A549 (cell line): Measurements from ENCODE around the gene TRIM24. TPM values are rescaled to one million over a fixed set of nuclear protein-coding genes. Genes with fewer than 3 reads are reported as not detected.

ENCODE experiments used
- ATAC-seq, 2 experiments: fragments of 200-7000 bp in 1 of 2; fragments of >200 bp in 1 of 2; cut with Nextera tagmentation in 1 of 2; cut with Tn5 transposase in 1 of 2; 3 replicates each; pipeline versions ENCODE4 v1.8.0 to v1.9.1; 2018 to 2020; ENCODE audit warnings: mild to moderate bottlenecking in 1 of 2, moderate library complexity in 1 of 2
- CTCF ChIA-PET: fragments of 300-600 bp; sonication (Branson Sonifier 250); formaldehyde crosslinking; extraction: SDS; loops from one replicate; lab custom pipeline; 2021; ENCODE audit warnings: antibody characterized with exemption, inconsistent platforms; lab: Yijun Ruan, JAX
- POLR2A ChIA-PET: fragments of 350-600 bp; formaldehyde crosslinking; extraction: SDS; loops from one replicate; lab custom pipeline; 2021; ENCODE audit warnings: antibody characterized with exemption, inconsistent platforms; lab: Yijun Ruan, JAX
- DNase-seq, 2 experiments: peaks; one replicate each; pipeline versions ENCODE4 v3.0.0 to v3.0.0-alpha.2; 2011 to 2016; ENCODE audit warnings: low read depth in 1 of 2, low spot score in 1 of 2
- FAIRE-seq: peaks from 2 replicates; lab custom pipeline; 2011; peaks lifted over from hg19 to GRCh38; lab: Jason Lieb, UNC
- H3K27ac ChIP-seq, 2 experiments: fragments of >200 bp; sonication (Bioruptor Twin); formaldehyde crosslinking; 3 replicates each; pipeline ENCODE4 v1.5.1; 2016 to 2017
- H3K4me1 ChIP-seq: fragments of >200 bp; sonication (Bioruptor Twin); formaldehyde crosslinking; 3 replicates; pipeline ENCODE4 v1.6.1; 2016
- H3K4me2 ChIP-seq: fragments of >200 bp; sonication (Bioruptor Twin); formaldehyde crosslinking; 3 replicates; pipeline ENCODE4 v1.6.1; 2016
- H3K4me3 ChIP-seq: fragments of >200 bp; sonication (Bioruptor Twin); formaldehyde crosslinking; 3 replicates; pipeline ENCODE4 v1.5.1; 2016
- H3K9me3 ChIP-seq: fragments of >200 bp; sonication (Bioruptor Twin); formaldehyde crosslinking; 3 replicates; pipeline ENCODE4 v1.6.1; 2016
- BHLHE40 ChIP-seq: IDR thresholded peaks from 2 replicates; pipeline ENCODE4 v1.6.1; 2012; ENCODE audit warnings: low read depth, low read length, inconsistent platforms
- CBX8 ChIP-seq: fragments of 200-600 bp; sonication (generic); IDR thresholded peaks from 2 replicates; pipeline ENCODE4 v1.6.1; 2016
- CEBPB ChIP-seq, 2 experiments: fragments of >200 bp in 1 of 2; sonication (Bioruptor Twin) in 1 of 2; formaldehyde crosslinking in 1 of 2; IDR thresholded peaks; 2 replicates each; pipeline ENCODE4 v1.6.1; 2012 to 2016
- ESRRA ChIP-seq: fragments of 150-350 bp; IDR thresholded peaks from 2 replicates; pipeline ENCODE4 v1.6.1; 2014; ENCODE audit warnings: mild to moderate bottlenecking, low read length, borderline replicate concordance
- FOSL2 ChIP-seq, 2 experiments: fragments of 450-650 bp in 1 of 2; fragments of >200 bp in 1 of 2; sonication (Bioruptor Twin) in 1 of 2; formaldehyde crosslinking; IDR thresholded peaks; 2 replicates each; pipeline versions ENCODE4 v1.5.0 to v1.6.1; 2016 to 2020; ENCODE audit warnings: mild to moderate bottlenecking in 1 of 2, moderate library complexity in 1 of 2
- FOXS1 ChIP-seq: fragments of 250-450 bp; sonication (Bioruptor Pico); IDR thresholded peaks from 2 replicates; pipeline ENCODE4 v1.5.0; 2020; ENCODE audit warnings: mild to moderate bottlenecking, moderate library complexity
- HDAC2 ChIP-seq: fragments of 200-600 bp; sonication (generic); IDR thresholded peaks from 2 replicates; pipeline ENCODE4 v1.6.1; 2016
- HOXB13 ChIP-seq: fragments of 250-450 bp; sonication (Bioruptor Pico); IDR thresholded peaks from 2 replicates; pipeline ENCODE4 v1.5.0; 2020; ENCODE audit warnings: low read depth, mild to moderate bottlenecking, moderate library complexity
- JUNB ChIP-seq: fragments of >200 bp; sonication (Bioruptor Twin); formaldehyde crosslinking; IDR thresholded peaks from 2 replicates; pipeline ENCODE4 v1.6.1; 2016
- KDM5A ChIP-seq: fragments of 200-600 bp; sonication (generic); IDR thresholded peaks from 2 replicates; pipeline ENCODE4 v1.6.1; 2016; ENCODE audit warnings: antibody characterized with exemption, mild to moderate bottlenecking
- MAFK ChIP-seq: fragments of 450-650 bp; IDR thresholded peaks from 2 replicates; pipeline ENCODE4 v1.6.1; 2014; ENCODE audit not compliant: partially characterized antibody
- MAZ ChIP-seq: fragments of 150-350 bp; IDR thresholded peaks from 2 replicates; pipeline ENCODE4 v1.6.1; 2014; ENCODE audit warnings: antibody characterized with exemption, low read depth, low read length, borderline replicate concordance
- NFE2L2 ChIP-seq: fragments of 150-350 bp; conservative IDR thresholded peaks from 2 replicates; pipeline ENCODE4 v1.6.1; 2014; ENCODE audit warnings: low read length
- NPAS2 ChIP-seq: fragments of 250-450 bp; sonication (Bioruptor Pico); IDR thresholded peaks from 2 replicates; pipeline ENCODE4 v1.8.0; 2022; ENCODE audit warnings: mild to moderate bottlenecking, moderate library complexity, borderline replicate concordance
- NR3C1 ChIP-seq: fragments of >200 bp; sonication (Bioruptor Twin); formaldehyde crosslinking; IDR thresholded peaks from 3 replicates; pipeline ENCODE4 v1.6.1; 2017
- PBX3 ChIP-seq: IDR thresholded peaks from 2 replicates; pipeline ENCODE4 v1.6.1; 2012
- POLR2AphosphoS2 ChIP-seq: conservative IDR thresholded peaks from 2 replicates; pipeline ENCODE4 v1.6.1; 2012; ENCODE audit warnings: low read length, improper control_type of control experiment, inconsistent platforms
- RARB ChIP-seq: fragments of 250-450 bp; sonication (Bioruptor Pico); IDR thresholded peaks from 2 replicates; pipeline ENCODE4 v1.8.0; 2021; ENCODE audit warnings: mild to moderate bottlenecking, moderate library complexity
- RCOR1 ChIP-seq: fragments of 150-350 bp; IDR thresholded peaks from 2 replicates; pipeline ENCODE4 v1.6.1; 2014; ENCODE audit warnings: antibody characterized with exemption, low read length, low read depth
- REST ChIP-seq: fragments of 200-600 bp; sonication (generic); IDR thresholded peaks from 2 replicates; pipeline ENCODE4 v1.6.1; 2016; ENCODE audit warnings: antibody characterized with exemption, mild to moderate bottlenecking, moderate library complexity
- RNF2 ChIP-seq: fragments of 200-600 bp; sonication (generic); IDR thresholded peaks from 2 replicates; pipeline ENCODE4 v1.6.1; 2016; ENCODE audit warnings: low read depth, mild to moderate bottlenecking, antibody characterized with exemption, moderate library complexity, borderline replicate concordance
- SMC3 ChIP-seq: fragments of >200 bp; sonication (Bioruptor Twin); formaldehyde crosslinking; IDR thresholded peaks from 3 replicates; pipeline ENCODE4 v1.6.1; 2018; ENCODE audit warnings: inconsistent platforms
- TP53 ChIP-seq: fragments of 250-450 bp; sonication (Bioruptor Pico); IDR thresholded peaks from 2 replicates; pipeline ENCODE4 v1.5.0; 2021; ENCODE audit warnings: mild to moderate bottlenecking, moderate library complexity
- WGBS: methylation state at CpG from one replicate; pipeline ENCODE4 v1.1.6; 2017; ENCODE audit errors: missing lambda C conversion rate; 5-methylcytosine and 5-hydroxymethylcytosine counted together
- polyA plus RNA-seq, 4 experiments: library from polyadenylated mRNA; depleted of rRNA in 3 of 4; stranded (reverse); fragments of >200 nt; fragmentation: RNase III in 1 of 4; extraction: RNeasy Plus Mini Kit Qiagen cat#74134 plus additional on column Dnase treatment in 1 of 4; gene quantifications; 2 replicates in 3 of 4; 3 replicates in 1 of 4; pipeline ENCODE4 v1.2.3, GENCODE V29; 2011 to 2017
- TF ChIP-seq, protein P1 (sequence below): fragments of 250-450 bp; sonication (Bioruptor Pico); IDR thresholded peaks from 2 replicates; pipeline ENCODE4 v1.5.0; 2020; ENCODE audit warnings: low read depth, mild to moderate bottlenecking, moderate library complexity
- TF ChIP-seq, protein P2 (sequence below): IDR thresholded peaks from 2 replicates; pipeline ENCODE4 v1.6.1; 2012
- TF ChIP-seq, protein P3 (sequence below): fragments of >200 bp; sonication (Bioruptor Twin); formaldehyde crosslinking; IDR thresholded peaks from 3 replicates; pipeline ENCODE4 v1.6.1; 2016

The TRIM24 gene
- polyA plus RNA-seq, 2 of the 4 experiments (the other 2 are of a cell fraction) = 8.3 to 11.6 TPM

GRCh38 chr7:138559448-138559847 lies 99.4 kb downstream of the TRIM24 start:
- H3K4me2 ChIP-seq = no peak overlapping the region
- no peak overlapping the region for H3K4me3 ChIP-seq
- ATAC-seq = no peak
- peaks cover 5% of the 10 kb centered on the region for H3K9me3 ChIP-seq
- ChIA-PET POLR2A (no interaction called here), CTCF (no interaction called here)
- TF ChIP-seq MAZ (no peak), ESRRA (no peak), FOSL2 (IDR thresholded peaks at IDR 0.05) (no peak), FOSL2 (CRISPR knock-in tag; IDR thresholded peaks at IDR 0.05) (no peak), NR3C1 (no peak), HDAC2 (no peak), REST (no peak), TP53 (no peak), FOXS1 (CRISPR knock-in tag) (no peak), CBX8 (no peak), PBX3 (no peak), NFE2L2 (no peak), BHLHE40 (no peak), RARB (CRISPR knock-in tag) (no peak), JUNB (no peak), MAFK (no peak)
- TF ChIP-seq, protein P1, sequence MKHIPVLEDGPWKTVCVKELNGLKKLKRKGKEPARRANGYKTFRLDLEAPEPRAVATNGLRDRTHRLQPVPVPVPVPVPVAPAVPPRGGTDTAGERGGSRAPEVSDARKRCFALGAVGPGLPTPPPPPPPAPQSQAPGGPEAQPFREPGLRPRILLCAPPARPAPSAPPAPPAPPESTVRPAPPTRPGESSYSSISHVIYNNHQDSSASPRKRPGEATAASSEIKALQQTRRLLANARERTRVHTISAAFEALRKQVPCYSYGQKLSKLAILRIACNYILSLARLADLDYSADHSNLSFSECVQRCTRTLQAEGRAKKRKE (CRISPR knock-in tag) = no peak
- TF ChIP-seq, protein P2, sequence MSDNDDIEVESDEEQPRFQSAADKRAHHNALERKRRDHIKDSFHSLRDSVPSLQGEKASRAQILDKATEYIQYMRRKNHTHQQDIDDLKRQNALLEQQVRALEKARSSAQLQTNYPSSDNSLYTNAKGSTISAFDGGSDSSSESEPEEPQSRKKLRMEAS = no peak
- no peak for DNase-seq
- FAIRE-seq = no peak
- H3K27ac ChIP-seq = no peak overlapping the region
- WGBS = 88% methylated on average over 4 of the region's 5 CpGs
- no peaks in the 10 kb centered on the region for H3K4me1 ChIP-seq

DNA sequence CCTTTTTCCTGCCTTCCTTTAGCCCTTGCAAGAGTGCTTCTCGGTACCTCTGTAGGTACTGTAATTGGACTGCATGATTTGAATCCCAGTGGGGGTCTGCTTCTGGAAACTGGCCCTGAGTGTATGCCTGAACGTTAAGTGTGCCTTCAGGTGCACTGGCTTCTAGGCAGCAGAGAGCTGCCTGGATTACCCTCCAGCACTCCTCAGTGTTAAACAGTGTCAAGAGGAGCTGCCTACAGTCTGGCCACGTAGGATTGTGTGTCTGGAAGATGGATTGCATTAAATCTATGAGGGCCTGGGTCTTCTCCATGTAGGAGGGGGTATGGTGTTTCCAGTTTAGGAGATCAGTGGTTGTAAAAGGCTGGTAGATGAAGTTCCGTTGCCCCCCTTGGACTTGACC lies 103.7 kb downstream of the TRIM24 start:
- Histone ChIP-seq H3K4me2 (no peak overlapping the region), H3K4me3 (no peak overlapping the region), H3K4me1 (no peaks in the 10 kb centered on the region), H3K27ac (no peak overlapping the region), H3K9me3 (peaks cover 25% of the 10 kb centered on the region)
- WGBS = 75% methylated on average over 4 of the region's 4 CpGs
- DNase-seq = no peak
- ChIA-PET POLR2A (no interaction called here), CTCF (interaction anchor here (0.9 kb wide), 1 partner anchor 23 kb away, joined by 3 read pairs; no protein-coding TSS in a partner anchor)
- ATAC-seq = no peak
- no peak for FAIRE-seq
- no peak for TF ChIP-seq POLR2AphosphoS2
- no peak for TF ChIP-seq NPAS2 (CRISPR knock-in tag)
- TF ChIP-seq SMC3 = no peak
- TF ChIP-seq, protein P3, sequence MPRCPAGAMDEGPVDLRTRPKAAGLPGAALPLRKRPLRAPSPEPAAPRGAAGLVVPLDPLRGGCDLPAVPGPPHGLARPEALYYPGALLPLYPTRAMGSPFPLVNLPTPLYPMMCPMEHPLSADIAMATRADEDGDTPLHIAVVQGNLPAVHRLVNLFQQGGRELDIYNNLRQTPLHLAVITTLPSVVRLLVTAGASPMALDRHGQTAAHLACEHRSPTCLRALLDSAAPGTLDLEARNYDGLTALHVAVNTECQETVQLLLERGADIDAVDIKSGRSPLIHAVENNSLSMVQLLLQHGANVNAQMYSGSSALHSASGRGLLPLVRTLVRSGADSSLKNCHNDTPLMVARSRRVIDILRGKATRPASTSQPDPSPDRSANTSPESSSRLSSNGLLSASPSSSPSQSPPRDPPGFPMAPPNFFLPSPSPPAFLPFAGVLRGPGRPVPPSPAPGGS = no peak
- TF ChIP-seq REST = no peak
- TF ChIP-seq MAZ = no peak
- TF ChIP-seq HOXB13 (CRISPR knock-in tag) = no peak
- no peak for TF ChIP-seq CEBPB (IDR thresholded peaks at IDR 0.05)
- no peak for TF ChIP-seq RCOR1
- TF ChIP-seq RNF2 = no peak
- TF ChIP-seq, protein P1 (CRISPR knock-in tag) = no peak
- TF ChIP-seq KDM5A = no peak
